HUES64 (cell line): ENCODE data around the gene UBTD1.

ENCODE experiments used
- H3K27ac ChIP-seq: 2 replicates; pipeline ENCODE4 v1.7.0; 2013; ENCODE audit warnings: low read depth, low read length, inconsistent platforms
- H3K27me3 ChIP-seq: 2 replicates; pipeline ENCODE4 v1.6.1; 2013; ENCODE audit warnings: mild to moderate bottlenecking, low read length; ENCODE audit not compliant: insufficient read depth
- H3K36me3 ChIP-seq: 2 replicates; pipeline ENCODE4 v1.6.1; 2013; ENCODE audit warnings: mild to moderate bottlenecking, low read length; ENCODE audit not compliant: insufficient read depth
- H3K4me1 ChIP-seq: 2 replicates; pipeline ENCODE4 v1.6.1; 2013; ENCODE audit warnings: mild to moderate bottlenecking, low read length, moderate library complexity; ENCODE audit not compliant: insufficient read depth
- H3K4me3 ChIP-seq: 2 replicates; pipeline ENCODE4 v1.5.1; 2013; ENCODE audit warnings: mild to moderate bottlenecking, low read length, moderate library complexity
- H3K9ac ChIP-seq: 2 replicates; pipeline ENCODE4 v1.6.1; 2013; ENCODE audit warnings: mild to moderate bottlenecking, low read depth, low read length
- H3K9me3 ChIP-seq: 2 replicates; pipeline ENCODE4 v1.6.1; 2013; ENCODE audit warnings: low read depth, low read length; ENCODE audit not compliant: insufficient read depth
- WGBS: fragments of 150-250, 120-280 bp; methylation state at CpG from one replicate; pipeline ENCODE4 v1.1.7; 2013; ENCODE audit warnings: missing lambda C conversion rate; 5-methylcytosine and 5-hydroxymethylcytosine counted together

The UBTD1 gene

GRCh38 chr10:97577701-97578100 lies 79.0 kb downstream of the UBTD1 start:
- Histone ChIP-seq H3K9ac (no peak overlapping the region), H3K9me3 (no peaks in the 10 kb centered on the region), H3K27me3 (no peaks in the 10 kb centered on the region), H3K27ac (no peak overlapping the region), H3K4me3 (no peak overlapping the region), H3K36me3 (no peaks in the 10 kb centered on the region), H3K4me1 (peaks cover 8% of the 10 kb centered on the region)
- 86% methylated on average over 9 of the region's 9 CpGs for WGBS

GRCh38 chr10:97578171-97578844 lies 79.6 kb downstream of the UBTD1 start:
- Histone ChIP-seq H3K4me1 (peaks cover 8% of the 10 kb centered on the region), H3K36me3 (no peaks in the 10 kb centered on the region), H3K27me3 (no peaks in the 10 kb centered on the region), H3K27ac (no peak overlapping the region), H3K9me3 (no peaks in the 10 kb centered on the region), H3K9ac (no peak overlapping the region), H3K4me3 (no peak overlapping the region)
- 95% methylated on average over 38 of the region's 40 CpGs for WGBS

GRCh38 chr10:97580421-97581367 lies 82.0 kb downstream of the UBTD1 start:
- Histone ChIP-seq H3K27me3 (no peaks in the 10 kb centered on the region), H3K9ac (no peak overlapping the region), H3K27ac (no peak overlapping the region), H3K36me3 (no peaks in the 10 kb centered on the region), H3K4me3 (no peak overlapping the region), H3K9me3 (no peaks in the 10 kb centered on the region), H3K4me1 (no peaks in the 10 kb centered on the region)
- WGBS: 89% methylated on average over 9 of the region's 9 CpGs

- Histone ChIP-seq H3K36me3 (no peaks in the 10 kb centered on the region), H3K27ac (no peak overlapping the region), H3K9ac (no peak overlapping the region), H3K27me3 (no peaks in the 10 kb centered on the region), H3K4me1 (no peaks in the 10 kb centered on the region), H3K9me3 (no peaks in the 10 kb centered on the region), H3K4me3 (no peak overlapping the region)
- WGBS: 97% methylated on average over 8 of the region's 8 CpGs
Observed at GRCh38 chr10:97582169-97582568, 83.4 kb downstream of the UBTD1 start.

- Histone ChIP-seq H3K4me3 (no peak overlapping the region), H3K27me3 (no peaks in the 10 kb centered on the region), H3K9me3 (no peaks in the 10 kb centered on the region), H3K9ac (no peak overlapping the region), H3K36me3 (no peaks in the 10 kb centered on the region), H3K4me1 (no peaks in the 10 kb centered on the region), H3K27ac (no peak overlapping the region)
- 94% methylated on average over 13 of the region's 13 CpGs for WGBS
Observed at GRCh38 chr10:97583476-97583875, 84.8 kb downstream of the UBTD1 start.

GRCh38 chr10:97584060-97584797 lies 85.5 kb downstream of the UBTD1 start, which contains the start of gene HOGA1:
TSS of gene HOGA1 (plus strand) at chr10:97584389. CDS start at chr10:97584704, 315 bp downstream.
- Histone ChIP-seq H3K4me1 (no peaks in the 10 kb centered on the region), H3K36me3 (no peaks in the 10 kb centered on the region), H3K9me3 (no peaks in the 10 kb centered on the region), H3K4me3 (no peak within 1 kb of the TSS), H3K27ac (no peak within 1 kb of the TSS), H3K27me3 (no peaks in the 10 kb centered on the region), H3K9ac (no peak within 1 kb of the TSS)
- 67% methylated on average over 5 of the region's 5 CpGs for WGBS

GRCh38 chr10:97584798-97585438 lies 86.2 kb downstream of the UBTD1 start:
- no peaks in the 10 kb centered on the region for H3K4me1 ChIP-seq
- H3K9me3 ChIP-seq: no peaks in the 10 kb centered on the region
- H3K27ac ChIP-seq: no peak overlapping the region
- H3K36me3 ChIP-seq: no peaks in the 10 kb centered on the region
- no peaks in the 10 kb centered on the region for H3K27me3 ChIP-seq
- WGBS: 94% methylated on average over 4 of the region's 5 CpGs
- H3K4me3 ChIP-seq: no peak overlapping the region
- H3K9ac ChIP-seq: no peak overlapping the region

- no peaks in the 10 kb centered on the region for H3K4me1 ChIP-seq
- H3K27ac ChIP-seq: no peak overlapping the region
- 89% methylated on average over 5 of the region's 5 CpGs for WGBS
Observed at GRCh38 chr10:97585439-97585811, 86.7 kb downstream of the UBTD1 start.

GRCh38 chr10:97587183-97587582 lies 88.5 kb downstream of the UBTD1 start:
- H3K4me1 ChIP-seq: no peaks in the 10 kb centered on the region
- no peaks in the 10 kb centered on the region for H3K36me3 ChIP-seq
- 89% methylated on average over 2 of the region's 2 CpGs for WGBS
- no peak overlapping the region for H3K9ac ChIP-seq
- no peaks in the 10 kb centered on the region for H3K9me3 ChIP-seq
- H3K4me3 ChIP-seq: no peak overlapping the region
- no peak overlapping the region for H3K27ac ChIP-seq
- no peaks in the 10 kb centered on the region for H3K27me3 ChIP-seq

More at GRCh38 chr10:97585439-97585811, 86.7 kb downstream of the UBTD1 start:
- H3K9me3 ChIP-seq: no peaks in the 10 kb centered on the region
- H3K9ac ChIP-seq: no peak overlapping the region
- no peaks in the 10 kb centered on the region for H3K27me3 ChIP-seq
- no peak overlapping the region for H3K4me3 ChIP-seq
- H3K36me3 ChIP-seq: no peaks in the 10 kb centered on the region

GRCh38 chr10:97589479-97589878 lies 90.8 kb downstream of the UBTD1 start, which contains the start of gene C10orf62:
TSS of gene C10orf62 (plus strand) at chr10:97589721. CDS start at chr10:97589898, 177 bp downstream.
- no peaks in the 10 kb centered on the region for H3K27me3 ChIP-seq
- H3K9ac ChIP-seq: no peak within 1 kb of the TSS
- WGBS: 78% methylated on average over 1 of the region's 3 CpGs
- no peaks in the 10 kb centered on the region for H3K4me1 ChIP-seq
- H3K9me3 ChIP-seq: no peaks in the 10 kb centered on the region
- H3K4me3 ChIP-seq: no peak within 1 kb of the TSS
- no peak within 1 kb of the TSS for H3K27ac ChIP-seq
- H3K36me3 ChIP-seq: no peaks in the 10 kb centered on the region
